Transverse colon (tissue), 4 donors: ENCODE measurements around the gene RHOD.

Source experiments
- CTCF ChIP-seq, 5 experiments: fragments of 200-600 bp in 3 of 5; fragments of 450-650 bp in 2 of 5; sonication (generic) in 3 of 5; IDR thresholded peaks; 1 replicate in 2 of 5; 2 replicates in 3 of 5; pipeline ENCODE4 v1.5.1; 2016 to 2017; ENCODE audit warnings: antibody characterized with exemption in 5 of 5, inconsistent platforms in 3 of 5, mild to moderate bottlenecking in 2 of 5, moderate library complexity in 1 of 5
- POLR2A ChIP-seq: fragments of 450-650 bp; IDR thresholded peaks from one replicate; pipeline ENCODE4 v1.6.1; 2016; ENCODE audit warnings: antibody characterized with exemption, mild to moderate bottlenecking, moderate library complexity
- POLR2AphosphoS5 ChIP-seq, 3 donors: sonication (generic); formaldehyde crosslinking; IDR thresholded peaks; one replicate each; pipeline ENCODE4 v1.6.1; 2016; ENCODE audit warnings: antibody characterized with exemption in 3 of 3

GRCh38 chr11:67023957-67024353, 32.7 kb upstream of the RHOD start:
- TF ChIP-seq CTCF (IDR thresholded peaks at IDR 0.05) (no peak), POLR2A (no peak), POLR2AphosphoS5 (IDR thresholded peaks at IDR 0.05) (no peak)
